ENCODE results near the gene CARS1. TPM values are rescaled to one million over a fixed set of nuclear protein-coding genes. Genes with fewer than 3 reads are reported as not detected.
A peak's percentile ranks its signal among the peaks of the same experiment; 100 is the strongest.

Gene CARS1
- total and polyA plus RNA-seq, 9 of the 15 experiments (the other 6 are each of a cell fraction or from before 2014, with no cell fraction given): 14.4 to 106 (median 73.6) TPM

DNA sequence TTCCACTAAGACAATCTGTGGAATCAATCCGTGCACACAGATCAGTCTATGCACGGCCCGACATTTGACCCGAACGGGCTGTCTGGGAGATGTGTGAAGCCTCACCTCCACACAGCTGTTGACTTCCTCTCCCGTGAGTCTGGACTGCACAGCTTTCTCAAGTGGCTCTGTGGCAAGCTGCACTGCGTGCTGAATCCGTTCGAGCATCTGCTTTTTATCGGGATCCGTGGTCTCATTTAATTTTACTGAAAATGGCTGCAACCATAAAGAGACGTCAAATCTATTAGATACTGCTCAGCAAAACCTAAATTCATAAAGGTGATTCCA is 19.3 kb downstream of the CARS1 start:
- DNase-seq (ENCODE audit: extremely low read depth in 1 of 4, low spot score in 3 of 4) (no peak), FAIRE-seq (no peak), ATAC-seq (peak; percentile 13; the same call in 1 of the 3 replicates)
- Histone ChIP-seq H3K9ac (ENCODE audit: insufficient read depth in 1 of 2, low read depth in 2 of 2, low read length in 2 of 2) (no peak overlapping the region), H3K9me3 (replicated peaks; ENCODE audit: control insufficient read depth, insufficient read depth, low read depth, low read length) (no peaks in the 10 kb centered on the region), H2AFZ (ENCODE audit: low read depth, low read length) (no peak overlapping the region), H3K4me1 (replicated peaks in 1 of 2; ENCODE audit: control insufficient read depth in 2 of 2, insufficient read depth in 2 of 2, low read length in 2 of 2) (no peaks in the 10 kb centered on the region; a peak in 2 of 5 replicates), H3K27me3 (ENCODE audit: control insufficient read depth in 2 of 2, insufficient read depth in 2 of 2, low read length in 2 of 2) (no peaks in the 10 kb centered on the region), H3K4me2 (ENCODE audit: insufficient read depth, low read length) (no peak overlapping the region), H4K20me1 (replicated peaks; ENCODE audit: control insufficient read depth, insufficient read depth, low read length) (peaks cover 26% of the 10 kb centered on the region; the same call in 1 of the 2 replicates), H3K79me2 (ENCODE audit: control insufficient read depth, insufficient read depth, low read length) (peaks cover 2% of the 10 kb centered on the region; the same call in 2 of the 3 replicates), H3K27ac (ENCODE audit: extremely low read depth, low read depth, low read length) (no peak overlapping the region), H3K36me3 (ENCODE audit: control insufficient read depth, insufficient read depth, low read length) (peaks cover 77% of the 10 kb centered on the region), H3K9me1 (ENCODE audit: control insufficient read depth, insufficient read depth, low read length) (no peaks in the 10 kb centered on the region), H3K4me3 (no peak overlapping the region)
- TF ChIP-seq ZNF408 (CRISPR knock-in tag; IDR thresholded peaks at IDR 0.05; ENCODE audit: low read depth) (no peak), RFX1 (IDR thresholded peaks at IDR 0.05) (no peak), XRCC4 (IDR thresholded peaks at IDR 0.05; ENCODE audit: extremely low read depth, insufficient read depth, insufficient read length) (no peak), DPF2 (IDR thresholded peaks at IDR 0.05) (no peak), BCL6 (CRISPR knock-in tag; IDR thresholded peaks at IDR 0.05) (no peak), FOXJ3 (CRISPR knock-in tag; IDR thresholded peaks at IDR 0.05) (no peak), ILK (tag; IDR thresholded peaks at IDR 0.05; ENCODE audit: borderline replicate concordance, low read depth) (no peak)
- TF ChIP-seq, protein P1, sequence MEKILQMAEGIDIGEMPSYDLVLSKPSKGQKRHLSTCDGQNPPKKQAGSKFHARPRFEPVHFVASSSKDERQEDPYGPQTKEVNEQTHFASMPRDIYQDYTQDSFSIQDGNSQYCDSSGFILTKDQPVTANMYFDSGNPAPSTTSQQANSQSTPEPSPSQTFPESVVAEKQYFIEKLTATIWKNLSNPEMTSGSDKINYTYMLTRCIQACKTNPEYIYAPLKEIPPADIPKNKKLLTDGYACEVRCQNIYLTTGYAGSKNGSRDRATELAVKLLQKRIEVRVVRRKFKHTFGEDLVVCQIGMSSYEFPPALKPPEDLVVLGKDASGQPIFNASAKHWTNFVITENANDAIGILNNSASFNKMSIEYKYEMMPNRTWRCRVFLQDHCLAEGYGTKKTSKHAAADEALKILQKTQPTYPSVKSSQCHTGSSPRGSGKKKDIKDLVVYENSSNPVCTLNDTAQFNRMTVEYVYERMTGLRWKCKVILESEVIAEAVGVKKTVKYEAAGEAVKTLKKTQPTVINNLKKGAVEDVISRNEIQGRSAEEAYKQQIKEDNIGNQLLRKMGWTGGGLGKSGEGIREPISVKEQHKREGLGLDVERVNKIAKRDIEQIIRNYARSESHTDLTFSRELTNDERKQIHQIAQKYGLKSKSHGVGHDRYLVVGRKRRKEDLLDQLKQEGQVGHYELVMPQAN (IDR thresholded peaks at IDR 0.05; ENCODE audit: borderline replicate concordance): no peak
- CTCF ChIA-PET (ENCODE audit: low intra/inter-chr PET ratio): interaction anchor here (0.8 to 4.2 kb wide), 3 partner anchors 53 to 371 kb away, joined by 3 to 68 read pairs (median 11); no protein-coding TSS in a partner anchor
- in situ Hi-C loops (cut with MboI) (no loop called here), intact Hi-C loops (cut with micrococcal nuclease) (loop anchor here (1.0 to 5.0 kb wide), 2 partner anchors 53 to 174 kb away; no protein-coding TSS in a partner anchor)
- WGBS (ENCODE audit: insufficient coverage, low coverage, missing lambda C conversion rate): 79% methylated on average over 12 of the region's 12 CpGs
- BruUV-seq (replicated peaks): no TSS peak
- POLR2A ChIA-PET: interaction anchor here (0.6 to 2.8 kb wide), 8 partner anchors 8 to 53 kb away, joined by 3 to 12 read pairs (median 4); partner anchors contain the start of gene CARS1
